AG04449 (cell line): ENCODE results near the gene PRKAR1B.

Experiments used
- CTCF ChIA-PET: fragments of 350-600 bp; formaldehyde crosslinking; extraction: SDS; loops from one replicate; lab custom pipeline; 2021; ENCODE audit warnings: antibody characterized with exemption; lab: Yijun Ruan, JAX
- POLR2A ChIA-PET: fragments of 400-600, 350-600 bp; formaldehyde crosslinking; extraction: SDS; loops from one replicate; lab custom pipeline; 2020; ENCODE audit warnings: antibody characterized with exemption, inconsistent platforms; lab: Yijun Ruan, JAX
- DNase-seq: peaks from one replicate; pipeline ENCODE4 v3.0.0-alpha.2; 2010; ENCODE audit warnings: low read depth, low spot score
- H3K4me3 ChIP-seq: 2 replicates; pipeline ENCODE4 v1.5.1; 2011; ENCODE audit warnings: low read depth, mild to moderate bottlenecking, control low read depth, low read length
- TF ChIP-seq, protein P1 (sequence below): IDR thresholded peaks from one replicate; pipeline ENCODE4 v1.5.1; 2011; ENCODE audit warnings: mild to moderate bottlenecking, moderate library complexity, low read length, control low read depth, inconsistent platforms; ENCODE audit not compliant: insufficient read depth; ENCODE audit errors: missing control alignments

Gene PRKAR1B

DNA sequence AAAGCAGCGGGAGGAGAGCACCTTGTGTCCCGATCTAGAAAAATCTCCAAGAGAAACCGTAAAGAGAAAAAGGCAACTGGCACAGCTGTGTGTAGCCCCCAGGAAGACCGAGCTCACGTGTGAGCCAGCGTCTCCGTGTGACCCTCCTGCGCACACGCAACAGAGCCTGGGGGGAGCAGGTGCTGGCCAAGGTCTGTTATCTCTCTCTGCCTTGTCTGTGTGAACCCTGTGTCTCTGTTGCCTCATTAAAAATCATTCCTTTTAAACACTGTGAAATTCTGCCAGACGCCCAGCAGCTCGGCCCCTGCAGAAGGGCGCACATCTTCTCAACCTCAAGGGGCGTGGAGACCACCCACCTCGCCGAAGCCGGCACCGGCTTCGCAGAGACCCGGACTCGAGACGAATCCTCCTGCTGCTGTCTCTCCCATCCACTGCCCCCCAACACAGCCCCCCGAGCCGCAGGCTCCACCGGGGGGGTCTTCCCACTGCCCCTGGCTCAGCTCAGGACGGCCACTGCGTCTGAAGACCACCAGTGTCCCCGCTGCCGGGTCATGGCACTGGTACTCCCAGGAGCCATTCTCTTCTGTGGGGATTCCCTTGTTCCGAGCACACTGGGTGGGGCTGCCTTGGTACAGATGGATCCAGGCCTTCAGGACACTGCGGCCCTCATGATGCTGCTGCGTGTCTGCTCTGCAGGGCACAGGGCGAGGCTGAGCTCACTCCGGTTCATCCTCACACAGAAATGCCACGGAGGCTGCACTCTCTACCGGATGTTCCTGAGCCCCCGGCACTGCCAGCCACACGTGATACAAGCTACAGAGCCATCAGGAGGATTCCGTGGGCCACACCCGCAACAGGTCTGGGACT is 94.9 kb downstream of the PRKAR1B start:
- no peak overlapping the region for H3K4me3 ChIP-seq
- TF ChIP-seq, protein P1, sequence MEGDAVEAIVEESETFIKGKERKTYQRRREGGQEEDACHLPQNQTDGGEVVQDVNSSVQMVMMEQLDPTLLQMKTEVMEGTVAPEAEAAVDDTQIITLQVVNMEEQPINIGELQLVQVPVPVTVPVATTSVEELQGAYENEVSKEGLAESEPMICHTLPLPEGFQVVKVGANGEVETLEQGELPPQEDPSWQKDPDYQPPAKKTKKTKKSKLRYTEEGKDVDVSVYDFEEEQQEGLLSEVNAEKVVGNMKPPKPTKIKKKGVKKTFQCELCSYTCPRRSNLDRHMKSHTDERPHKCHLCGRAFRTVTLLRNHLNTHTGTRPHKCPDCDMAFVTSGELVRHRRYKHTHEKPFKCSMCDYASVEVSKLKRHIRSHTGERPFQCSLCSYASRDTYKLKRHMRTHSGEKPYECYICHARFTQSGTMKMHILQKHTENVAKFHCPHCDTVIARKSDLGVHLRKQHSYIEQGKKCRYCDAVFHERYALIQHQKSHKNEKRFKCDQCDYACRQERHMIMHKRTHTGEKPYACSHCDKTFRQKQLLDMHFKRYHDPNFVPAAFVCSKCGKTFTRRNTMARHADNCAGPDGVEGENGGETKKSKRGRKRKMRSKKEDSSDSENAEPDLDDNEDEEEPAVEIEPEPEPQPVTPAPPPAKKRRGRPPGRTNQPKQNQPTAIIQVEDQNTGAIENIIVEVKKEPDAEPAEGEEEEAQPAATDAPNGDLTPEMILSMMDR, result no peak
- ChIA-PET POLR2A (no interaction called here), CTCF (no interaction called here)
- no peak for DNase-seq

DNA sequence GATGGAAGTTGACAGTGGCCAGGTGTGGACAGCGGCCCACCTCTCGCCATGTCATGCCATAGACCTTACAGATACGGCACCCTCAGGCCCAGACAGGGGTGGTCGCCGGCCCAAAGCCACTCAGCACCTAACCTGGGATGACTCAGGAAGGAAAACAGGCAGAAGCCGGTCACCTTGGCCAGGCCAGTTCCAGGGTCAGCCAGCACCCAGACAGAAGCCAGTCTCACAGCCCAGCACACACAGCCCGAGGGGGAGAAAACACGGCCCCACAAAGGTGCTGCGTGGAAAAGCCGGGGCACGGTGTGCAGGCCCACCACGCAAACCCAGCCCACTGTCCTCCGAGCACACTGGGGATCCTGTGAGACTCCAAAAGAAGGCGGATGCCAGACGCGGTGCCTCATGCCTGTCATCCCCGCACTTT is 95.8 kb downstream of the PRKAR1B start:
- POLR2A ChIA-PET, result no interaction called here
- TF ChIP-seq, protein P1, result no peak

GRCh38 chr7:630539-630938 is 96.5 kb downstream of the PRKAR1B start:
- POLR2A ChIA-PET, result no interaction called here
- CTCF ChIA-PET, result no interaction called here
- TF ChIP-seq, protein P1, result no peak

More for the DNA sequence above, 95.8 kb downstream of the PRKAR1B start:
- no peak overlapping the region for H3K4me3 ChIP-seq
- no peak for DNase-seq
- CTCF ChIA-PET, result no interaction called here

DNA sequence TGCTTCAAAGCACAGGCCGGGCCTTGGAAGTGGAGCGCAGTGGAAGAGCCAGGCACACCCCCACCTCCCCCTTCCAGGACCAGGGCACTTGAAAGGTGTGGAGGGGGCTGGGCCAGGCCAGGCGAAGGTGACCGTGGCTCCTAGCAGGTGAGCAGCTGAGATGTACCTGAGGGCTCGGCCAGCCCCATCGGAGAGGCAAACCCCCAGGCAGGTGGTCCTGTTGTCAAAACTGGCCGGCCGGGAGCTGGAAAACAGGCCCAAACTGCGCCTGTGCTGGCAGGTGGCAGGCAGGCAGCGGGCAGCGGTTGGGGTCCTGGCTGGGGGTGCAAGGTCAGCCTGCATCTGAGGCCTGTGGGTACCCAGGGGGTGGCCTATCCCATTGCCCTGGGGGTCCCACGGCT is 97.0 kb downstream of the PRKAR1B start:
- TF ChIP-seq, protein P1, result no peak
- no peak overlapping the region for H3K4me3 ChIP-seq
- CTCF ChIA-PET, result no interaction called here
- POLR2A ChIA-PET, result no interaction called here
- no peak for DNase-seq

More at GRCh38 chr7:630539-630938, 96.5 kb downstream of the PRKAR1B start:
- no peak for DNase-seq
- H3K4me3 ChIP-seq, result no peak overlapping the region

GRCh38 chr7:628826-629225 is 98.3 kb downstream of the PRKAR1B start:
- TF ChIP-seq, protein P1, result no peak
- ChIA-PET CTCF (no interaction called here), POLR2A (no interaction called here)
- H3K4me3 ChIP-seq, result no peak overlapping the region
- no peak for DNase-seq

DNA sequence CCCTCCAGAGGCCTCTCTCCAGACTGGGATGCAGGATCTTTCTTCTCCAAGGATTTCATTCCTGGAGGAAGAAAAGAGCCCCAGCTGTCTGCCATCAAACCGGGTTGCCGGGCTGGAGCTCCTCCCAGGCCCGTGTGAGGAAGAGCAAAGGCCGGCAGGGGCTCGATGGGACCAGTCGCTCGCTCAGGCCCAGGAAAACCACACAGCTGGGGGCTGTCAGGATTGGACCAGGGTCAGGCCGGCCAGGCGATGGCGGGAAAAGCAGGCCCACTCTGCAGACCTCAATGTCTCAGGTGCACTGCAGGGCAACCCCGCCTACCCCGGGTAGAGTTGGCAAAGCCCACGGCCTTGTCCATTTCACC is 98.7 kb downstream of the PRKAR1B start:
- ChIA-PET POLR2A (no interaction called here), CTCF (no interaction called here)
- TF ChIP-seq, protein P1, result no peak
- no peak for DNase-seq
- no peak overlapping the region for H3K4me3 ChIP-seq
